Pancreas (tissue), 10 donors: ENCODE measurements around the gene POPDC2. TPM values are rescaled to one million over a fixed set of nuclear protein-coding genes. Genes with fewer than 3 reads are reported as not detected.

Experiments
- ATAC-seq, 4 donors: fragments of 200-7000 bp; cut with Tn5 transposase; one replicate each; pipeline versions ENCODE4 v1.8.0 to v1.9.1; 2020; ENCODE audit warnings: mild to moderate bottlenecking in 4 of 4, moderate library complexity in 4 of 4
- DNase-seq, 6 donors: peaks; one replicate each; pipeline ENCODE4 v3.0.0-alpha.2; 2020
- FAIRE-seq: peaks from 2 replicates; lab custom pipeline; 2012; peaks lifted over from hg19 to GRCh38; lab: Jason Lieb, UNC
- H3K27ac ChIP-seq, 4 donors: fragments of 200-600 bp; sonication (generic); 1 replicate in 3 of 4; 2 replicates in 1 of 4; pipeline versions ENCODE4 v1.5.0 to v1.8.0; 2020
- H3K27me3 ChIP-seq, 4 donors: fragments of 200-600 bp; one replicate each; pipeline ENCODE4 v1.8.0; 2021
- H3K36me3 ChIP-seq, 3 donors: fragments of 200-600 bp; sonication (generic) in 1 of 3; one replicate each; pipeline versions ENCODE4 v1.5.0 to v1.8.0; 2020 to 2021
- H3K4me1 ChIP-seq, 3 donors: fragments of 200-600 bp; one replicate each; pipeline ENCODE4 v1.8.0; 2021
- H3K4me3 ChIP-seq, 4 donors: fragments of 200-600 bp; sonication (generic) in 2 of 4; one replicate each; pipeline versions ENCODE4 v1.5.0 to v1.8.0; 2020 to 2021
- H3K9me3 ChIP-seq, 4 donors: fragments of 200-600 bp; one replicate each; pipeline ENCODE4 v1.8.0; 2021
- WGBS, 2 donors: extraction: QIAGEN DNeasy Blood & Tissue Kit; methylation state at CpG; one replicate each; pipeline ENCODE4 v1.1.7; 2013; 5-methylcytosine and 5-hydroxymethylcytosine counted together
- intact Hi-C, 3 donors: fragments of 100-400 bp; cut with DNase I; formaldehyde crosslinking; loops; one replicate each; pipeline versions ENCODE4 v1.11.1 to v1.14.2; 2022
- polyA plus RNA-seq, 2 donors: library from polyadenylated mRNA; stranded (reverse); fragments of 200-250 nt; gene quantifications; one replicate each; pipeline ENCODE4 v1.2.3, GENCODE V29; 2013
- total RNA-seq, 6 donors: library from RNA; stranded (reverse); fragmentation: NEBNext Ultra II Directional in 4 of 6; extraction: Animal tissue kit (Norgen Biotek cat#: 25700) in 4 of 6; gene quantifications; one replicate each; pipeline versions ENCODE4 v1.2.1 to v1.2.4, GENCODE V29; 2021 to 2023
- TF ChIP-seq, protein P1 (sequence below), 4 donors: fragments of 200-600 bp; sonication (generic) in 3 of 4; IDR thresholded peaks; one replicate each; pipeline versions ENCODE4 v1.5.0 to v1.8.0; 2021; ENCODE audit warnings: antibody characterized with exemption in 4 of 4
- donor health status: healthy with polysubstance abuse.
- donor health status: DM: no; HTN: no; CAD: no; lungs with moderate emphysema.
- donor health status: DM: no; HTN: no; CAD: no.
- donor health status: control.
- donor health status: control.
- donor health status: Bipolar disorder and iron deficiency.
- donor health status: DM: yes; HTN: yes; CAD: no.
- donor health status: DM: no; HTN: no; CAD: no.
- donor health status: DM: no; HTN: no; CAD: no.
- donor health status: DM: yes; HTN: yes; CAD: no.

Gene POPDC2
- total and polyA plus RNA-seq, 8 donors: 0.52 to 6.7 (median 1.3) TPM

DNA sequence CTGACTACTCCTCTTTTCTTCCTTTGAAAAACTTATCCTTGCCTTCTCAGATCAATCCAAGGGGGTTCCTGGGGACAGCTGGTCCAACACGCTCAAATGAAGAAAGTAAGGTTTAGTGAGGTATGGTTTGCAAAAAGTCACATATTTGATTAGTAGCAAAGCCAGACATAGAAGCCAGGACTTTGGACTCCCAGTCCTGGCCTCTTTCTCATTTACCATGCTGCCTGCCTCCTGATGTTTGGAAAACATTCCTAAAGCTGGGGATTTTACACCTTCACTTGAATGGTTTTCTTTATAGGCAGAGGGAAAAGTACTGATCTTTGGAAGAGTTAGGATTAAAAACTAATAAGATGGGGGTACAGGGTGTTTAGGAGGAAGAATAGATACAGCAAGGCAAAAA, 14.6 kb downstream of the POPDC2 start:
- Histone ChIP-seq H3K36me3 (no peaks in the 10 kb centered on the region), H3K27ac (no peak overlapping the region), H3K9me3 (no peaks in the 10 kb centered on the region), H3K4me3 (no peak overlapping the region), H3K4me1 (no peaks in the 10 kb centered on the region), H3K27me3 (no peaks in the 10 kb centered on the region)
- TF ChIP-seq, protein P1, sequence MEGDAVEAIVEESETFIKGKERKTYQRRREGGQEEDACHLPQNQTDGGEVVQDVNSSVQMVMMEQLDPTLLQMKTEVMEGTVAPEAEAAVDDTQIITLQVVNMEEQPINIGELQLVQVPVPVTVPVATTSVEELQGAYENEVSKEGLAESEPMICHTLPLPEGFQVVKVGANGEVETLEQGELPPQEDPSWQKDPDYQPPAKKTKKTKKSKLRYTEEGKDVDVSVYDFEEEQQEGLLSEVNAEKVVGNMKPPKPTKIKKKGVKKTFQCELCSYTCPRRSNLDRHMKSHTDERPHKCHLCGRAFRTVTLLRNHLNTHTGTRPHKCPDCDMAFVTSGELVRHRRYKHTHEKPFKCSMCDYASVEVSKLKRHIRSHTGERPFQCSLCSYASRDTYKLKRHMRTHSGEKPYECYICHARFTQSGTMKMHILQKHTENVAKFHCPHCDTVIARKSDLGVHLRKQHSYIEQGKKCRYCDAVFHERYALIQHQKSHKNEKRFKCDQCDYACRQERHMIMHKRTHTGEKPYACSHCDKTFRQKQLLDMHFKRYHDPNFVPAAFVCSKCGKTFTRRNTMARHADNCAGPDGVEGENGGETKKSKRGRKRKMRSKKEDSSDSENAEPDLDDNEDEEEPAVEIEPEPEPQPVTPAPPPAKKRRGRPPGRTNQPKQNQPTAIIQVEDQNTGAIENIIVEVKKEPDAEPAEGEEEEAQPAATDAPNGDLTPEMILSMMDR (IDR thresholded peaks at IDR 0.05): no peak
- ATAC-seq (no peak), FAIRE-seq (no peak), DNase-seq (no peak)
- WGBS, 2 donors: 49 to 50% methylated on average over 1 of the region's 1 CpG
- intact Hi-C loops: no loop called here

DNA sequence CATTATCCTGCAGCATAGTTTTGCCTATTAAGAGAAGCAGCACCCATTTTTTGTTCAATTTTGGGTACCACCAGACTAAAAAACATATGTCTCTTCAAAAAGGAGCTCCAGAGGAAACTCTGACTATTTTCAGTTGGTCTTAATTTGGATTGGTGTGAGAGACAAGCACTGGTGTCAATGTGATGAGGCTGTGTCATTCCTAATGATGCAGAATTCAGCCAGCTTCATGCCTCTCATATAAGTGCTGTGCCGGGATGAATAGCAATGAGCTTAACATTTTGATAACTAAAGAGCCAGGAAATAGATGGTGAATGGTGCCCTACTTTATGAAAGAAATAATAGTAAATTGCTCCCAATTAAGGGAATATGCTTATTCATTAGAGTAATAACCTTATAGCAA, 15.9 kb downstream of the POPDC2 start:
- H3K27ac ChIP-seq: no peak overlapping the region
- no peaks in the 10 kb centered on the region for H3K27me3 ChIP-seq
- intact Hi-C loops: no loop called here
- TF ChIP-seq, protein P1 (IDR thresholded peaks at IDR 0.05): no peak
- H3K4me1 ChIP-seq: no peaks in the 10 kb centered on the region
- H3K36me3 ChIP-seq: no peaks in the 10 kb centered on the region
- 94 to 96% methylated on average over 1 of the region's 1 CpG for WGBS, 2 donors
- no peaks in the 10 kb centered on the region for H3K9me3 ChIP-seq
- DNase-seq (no peak), ATAC-seq (no peak), FAIRE-seq (no peak)
- no peak overlapping the region for H3K4me3 ChIP-seq

DNA sequence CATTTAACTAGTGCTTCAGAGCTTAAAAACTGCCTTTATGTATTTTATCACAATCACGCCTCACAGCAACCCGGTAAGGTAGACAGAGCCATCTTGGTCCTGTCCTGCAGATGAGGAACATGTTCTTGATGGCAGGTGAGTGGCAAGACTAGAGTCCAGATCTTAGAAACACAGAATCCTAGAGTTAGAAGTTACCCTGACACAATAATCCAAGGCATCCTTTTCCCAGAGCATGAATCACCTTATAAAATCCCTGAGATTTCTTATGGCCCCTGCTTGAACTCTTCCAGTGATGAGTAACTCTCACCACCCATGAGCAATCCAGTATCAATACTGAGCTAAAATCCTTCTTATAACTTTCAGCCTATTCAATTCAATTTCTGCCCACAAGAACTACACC, 16.9 kb downstream of the POPDC2 start:
- Histone ChIP-seq H3K36me3 (no peaks in the 10 kb centered on the region), H3K9me3 (no peaks in the 10 kb centered on the region), H3K4me3 (no peak overlapping the region), H3K4me1 (no peaks in the 10 kb centered on the region), H3K27me3 (no peaks in the 10 kb centered on the region), H3K27ac (no peak overlapping the region)
- DNase-seq (no peak), ATAC-seq (peak in 1 of 4 donors; percentile 26), FAIRE-seq (no peak)
- TF ChIP-seq, protein P1 (IDR thresholded peaks at IDR 0.05): no peak
- intact Hi-C loops: no loop called here
- WGBS, 2 donors: 98% methylated on average over 2 of the region's 2 CpGs

DNA sequence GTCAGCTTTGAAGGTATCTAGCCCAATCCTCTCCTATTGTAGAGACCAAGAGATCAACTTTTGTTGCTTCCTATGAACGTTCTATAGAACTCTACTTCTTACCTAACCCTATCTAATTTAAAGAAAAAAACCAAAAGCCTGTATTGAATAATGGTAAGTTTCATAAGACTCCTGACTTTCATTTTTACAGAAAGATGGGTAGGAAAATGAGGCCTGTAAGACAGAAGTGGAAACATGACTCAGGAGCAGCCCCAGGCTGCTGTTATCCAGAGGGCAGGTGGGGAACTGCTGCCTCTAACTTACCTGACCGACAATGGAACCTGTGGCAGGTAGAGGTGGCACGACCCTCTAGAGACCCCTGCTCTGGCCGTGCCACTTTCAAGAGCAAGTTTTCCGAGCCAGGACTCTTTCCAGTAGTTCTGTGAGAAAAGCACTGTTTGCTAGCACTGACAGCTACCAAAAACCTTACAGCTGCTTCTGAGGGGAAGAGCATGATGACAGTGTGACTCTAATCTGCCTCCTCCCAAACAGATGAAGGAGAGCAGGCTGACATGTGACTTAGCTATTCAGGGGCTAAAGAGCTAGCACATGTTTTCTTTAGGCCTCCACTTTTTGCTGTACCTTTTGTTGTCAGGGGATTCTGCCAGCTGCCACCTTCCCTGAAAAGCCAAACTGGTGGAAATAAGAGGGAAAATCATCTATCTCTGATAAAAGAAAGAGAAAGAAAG, 17.5 kb downstream of the POPDC2 start:
- DNase-seq: no peak
- H3K27ac ChIP-seq: no peak overlapping the region
- WGBS, 2 donors: 69 to 82% methylated on average over 5 of the region's 5 CpGs

DNA sequence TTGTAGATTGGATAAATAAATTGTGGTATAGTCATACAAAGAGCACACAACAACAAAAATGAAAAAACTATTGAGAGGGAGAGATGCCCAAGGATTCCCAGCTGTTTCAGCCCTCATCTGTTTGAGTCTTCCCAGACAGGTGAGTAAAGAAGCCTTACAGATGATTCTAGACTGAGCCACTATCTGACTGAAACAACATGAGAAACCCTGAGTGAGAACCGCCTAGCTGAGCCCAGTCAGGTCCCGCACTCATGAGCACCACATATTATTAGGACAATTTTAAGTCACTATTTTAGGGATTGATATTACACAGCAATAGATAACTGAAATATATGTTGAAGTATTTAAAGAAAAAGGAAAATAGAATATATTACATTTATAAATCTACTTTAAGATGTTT, 19.0 kb downstream of the POPDC2 start:
- ATAC-seq: no peak
- Histone ChIP-seq H3K4me1 (no peaks in the 10 kb centered on the region), H3K27me3 (no peaks in the 10 kb centered on the region), H3K27ac (no peak overlapping the region), H3K9me3 (no peaks in the 10 kb centered on the region), H3K4me3 (no peak overlapping the region), H3K36me3 (no peaks in the 10 kb centered on the region)
- TF ChIP-seq, protein P1 (IDR thresholded peaks at IDR 0.05): no peak
- intact Hi-C loops: no loop called here
- no peak for FAIRE-seq
- 97 to 98% methylated on average over 2 of the region's 2 CpGs for WGBS, 2 donors
- no peak for DNase-seq

More for the DNA sequence above, 17.5 kb downstream of the POPDC2 start:
- Histone ChIP-seq H3K4me1 (no peaks in the 10 kb centered on the region), H3K4me3 (no peak overlapping the region), H3K9me3 (no peaks in the 10 kb centered on the region), H3K36me3 (no peaks in the 10 kb centered on the region), H3K27me3 (no peaks in the 10 kb centered on the region)
- TF ChIP-seq, protein P1 (IDR thresholded peaks at IDR 0.05): no peak
- intact Hi-C loops: no loop called here
- FAIRE-seq: no peak
- ATAC-seq: peak in 1 of 4 donors; percentile 43
